ENCODE results near the gene GALNT1. TPM values are rescaled to one million over a fixed set of nuclear protein-coding genes. Genes with fewer than 3 reads are reported as not detected.
"Not testable (repeated sequence)": the region's sequence is repeated elsewhere in the genome, so short reads cannot be mapped to it uniquely, and the experiment has no call there.

Gene GALNT1
- total RNA-seq (10 to 100 TPM; 89.8 to 96.8 TPM), polyA plus RNA-seq (ENCODE audit: insufficient read length in 2 of 2) (10 to 100 TPM; 57.3 to 67.8 TPM)
- long read RNA-seq, donor 1, partial matches to known transcripts, result 5 of 18 reads
- long read RNA-seq, donor 1, other reads (novel, unspliced or antisense), result 10 of 18 reads
- long read RNA-seq, donor 2, partial matches to known transcripts, result 0 of 3 reads
- long read RNA-seq, donor 2, other reads (novel, unspliced or antisense), result 0 of 3 reads
- long read RNA-seq, donor 3, partial matches to known transcripts, result 6 of 16 reads
- long read RNA-seq, donor 3, other reads (novel, unspliced or antisense), result 5 of 16 reads
- long read RNA-seq, donor 4, partial matches to known transcripts, result 19 of 23 reads
- long read RNA-seq, donor 4, other reads (novel, unspliced or antisense), result 0 of 23 reads

DNA sequence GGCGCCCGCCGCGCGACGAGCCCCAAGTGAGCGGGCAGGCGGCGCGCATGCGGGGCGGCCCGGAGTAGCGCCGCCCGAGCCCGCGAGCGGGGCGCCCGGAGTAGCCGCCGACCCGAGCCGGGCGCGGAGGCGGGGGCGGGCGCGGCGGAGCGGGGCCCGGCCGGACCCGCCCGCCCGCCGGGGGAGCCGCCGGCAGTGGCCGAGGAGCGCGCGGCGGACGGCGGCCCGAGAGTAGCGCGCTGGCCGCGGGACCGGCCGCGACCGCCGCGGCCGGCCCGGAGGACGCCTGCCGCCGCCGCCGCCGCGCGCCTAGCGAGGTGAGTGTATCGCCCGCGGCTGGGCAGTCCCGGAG is at the start of gene GALNT1:
Gene GALNT1 (plus strand): TSS at position 195 of the 352 bp plus-strand sequence. CDS start 72,923 bp downstream, outside the sequence.
- no peaks in the 10 kb centered on the region for H3K27me3 ChIP-seq (ENCODE audit: control insufficient read depth, insufficient read depth, low read length)
- no peaks in the 10 kb centered on the region for H3K4me1 ChIP-seq (ENCODE audit: control insufficient read depth, insufficient read depth, low read length)
- WGBS (ENCODE audit: insufficient coverage), result under 1% methylated on average over 41 of the region's 74 CpGs
- H3K27ac ChIP-seq (ENCODE audit: low read depth, low read length), result peak within 1 kb of the TSS; percentile 72
- peak within 1 kb of the TSS; percentile 72 for H3K4me3 ChIP-seq (ENCODE audit: low read depth, low read length)
- no peaks in the 10 kb centered on the region for H3K36me3 ChIP-seq (ENCODE audit: control insufficient read depth, insufficient read depth, low read length)
- no peak for DNase-seq (ENCODE audit: low read depth in 4 of 6, low spot score in 6 of 6)
- peaks cover 1% of the 10 kb centered on the region for H3K9me3 ChIP-seq (ENCODE audit: control insufficient read depth, insufficient read depth, low read length)

DNA sequence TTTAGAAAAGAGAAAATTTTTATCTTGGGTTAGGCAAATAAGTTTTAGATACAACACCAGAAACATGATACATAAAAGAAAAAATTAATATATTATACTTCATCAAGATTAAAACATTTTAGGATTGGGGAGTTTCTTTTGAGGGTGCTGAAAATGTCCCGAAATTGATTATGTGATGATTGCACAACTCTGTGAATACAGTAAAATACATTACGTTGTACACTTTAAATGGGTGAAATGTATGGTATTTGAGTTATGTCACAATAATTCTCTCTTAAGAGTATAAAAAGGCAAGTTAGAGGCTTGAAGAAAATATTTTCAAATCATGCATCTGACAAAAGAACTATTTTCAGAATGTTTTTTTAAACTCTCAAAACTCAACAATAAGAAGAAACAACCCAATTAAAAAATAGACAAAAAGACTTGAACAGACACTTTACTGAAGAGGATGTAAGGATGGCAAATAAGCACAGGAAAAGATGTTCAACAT is 47.6 kb upstream of the GALNT1 start:
- H3K4me3 ChIP-seq (ENCODE audit: low read depth, low read length), result no peak overlapping the region
- H3K9me3 ChIP-seq (ENCODE audit: control insufficient read depth, insufficient read depth, low read length), result peaks cover 5% of the 10 kb centered on the region
- no CpG with 5 or more reads among the region's 2 CpGs for WGBS (ENCODE audit: insufficient coverage)
- no peak for DNase-seq (ENCODE audit: low read depth in 4 of 6, low spot score in 6 of 6)
- no peaks in the 10 kb centered on the region for H3K4me1 ChIP-seq (ENCODE audit: control insufficient read depth, insufficient read depth, low read length)
- no peak overlapping the region for H3K27ac ChIP-seq (ENCODE audit: low read depth, low read length)
- H3K27me3 ChIP-seq (ENCODE audit: control insufficient read depth, insufficient read depth, low read length), result no peaks in the 10 kb centered on the region
- H3K36me3 ChIP-seq (ENCODE audit: control insufficient read depth, insufficient read depth, low read length), result no peaks in the 10 kb centered on the region

DNA sequence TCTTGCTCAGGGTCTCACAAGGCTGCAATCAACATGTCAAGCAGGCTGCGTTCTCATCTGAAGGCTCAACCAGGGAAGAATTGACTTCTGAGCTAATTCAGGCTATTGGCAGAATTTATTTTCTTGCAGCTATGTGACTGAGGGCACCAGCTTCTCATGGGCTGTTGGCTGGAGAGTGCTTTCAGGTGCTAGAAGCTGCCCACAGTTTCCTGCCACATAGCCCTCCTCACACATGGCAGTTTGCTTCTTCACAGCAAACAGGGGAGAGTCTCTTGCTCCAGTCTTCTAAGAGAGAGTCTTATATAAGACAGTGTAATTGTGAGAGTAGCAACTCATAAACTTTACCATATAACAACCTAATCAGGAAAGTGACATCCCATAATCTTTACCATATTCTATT is 46.2 kb upstream of the GALNT1 start:
- Histone ChIP-seq H3K4me3 (ENCODE audit: low read depth, low read length) (no peak overlapping the region), H3K27me3 (ENCODE audit: control insufficient read depth, insufficient read depth, low read length) (no peaks in the 10 kb centered on the region), H3K9me3 (ENCODE audit: control insufficient read depth, insufficient read depth, low read length) (peaks cover 5% of the 10 kb centered on the region), H3K4me1 (ENCODE audit: control insufficient read depth, insufficient read depth, low read length) (no peaks in the 10 kb centered on the region), H3K36me3 (ENCODE audit: control insufficient read depth, insufficient read depth, low read length) (no peaks in the 10 kb centered on the region), H3K27ac (ENCODE audit: low read depth, low read length) (no peak overlapping the region)
- no peak for DNase-seq (ENCODE audit: low read depth in 4 of 6, low spot score in 6 of 6)
- 100% methylated on average over 1 of the region's 1 CpG for WGBS (ENCODE audit: insufficient coverage)

DNA sequence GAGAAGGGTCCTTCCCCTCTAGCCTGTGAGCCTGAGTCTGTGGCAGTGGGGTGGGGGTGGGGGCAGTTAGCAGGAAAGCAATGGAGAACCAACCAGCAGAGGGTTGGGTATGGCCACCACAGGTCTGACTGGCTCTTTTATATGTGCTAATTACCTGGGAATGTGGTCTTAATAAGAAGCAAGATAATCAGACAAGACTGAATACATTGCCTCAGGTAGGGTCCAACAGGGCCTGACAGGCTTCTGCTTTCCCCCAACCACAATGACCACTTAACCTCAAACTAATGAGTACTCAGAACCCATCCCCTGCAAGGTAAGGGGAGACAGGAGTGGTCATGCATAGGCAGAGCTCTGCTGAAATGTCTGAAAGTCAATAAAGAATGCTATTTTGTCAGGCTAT is 39.2 kb upstream of the GALNT1 start:
- no peaks in the 10 kb centered on the region for H3K27me3 ChIP-seq (ENCODE audit: control insufficient read depth, insufficient read depth, low read length)
- DNase-seq (ENCODE audit: low read depth in 4 of 6, low spot score in 6 of 6), result no peak
- no peaks in the 10 kb centered on the region for H3K36me3 ChIP-seq (ENCODE audit: control insufficient read depth, insufficient read depth, low read length)
- no peaks in the 10 kb centered on the region for H3K9me3 ChIP-seq (ENCODE audit: control insufficient read depth, insufficient read depth, low read length)
- H3K4me3 ChIP-seq (ENCODE audit: low read depth, low read length), result no peak overlapping the region
- H3K27ac ChIP-seq (ENCODE audit: low read depth, low read length), result no peak overlapping the region
- H3K4me1 ChIP-seq (ENCODE audit: control insufficient read depth, insufficient read depth, low read length), result no peaks in the 10 kb centered on the region

DNA sequence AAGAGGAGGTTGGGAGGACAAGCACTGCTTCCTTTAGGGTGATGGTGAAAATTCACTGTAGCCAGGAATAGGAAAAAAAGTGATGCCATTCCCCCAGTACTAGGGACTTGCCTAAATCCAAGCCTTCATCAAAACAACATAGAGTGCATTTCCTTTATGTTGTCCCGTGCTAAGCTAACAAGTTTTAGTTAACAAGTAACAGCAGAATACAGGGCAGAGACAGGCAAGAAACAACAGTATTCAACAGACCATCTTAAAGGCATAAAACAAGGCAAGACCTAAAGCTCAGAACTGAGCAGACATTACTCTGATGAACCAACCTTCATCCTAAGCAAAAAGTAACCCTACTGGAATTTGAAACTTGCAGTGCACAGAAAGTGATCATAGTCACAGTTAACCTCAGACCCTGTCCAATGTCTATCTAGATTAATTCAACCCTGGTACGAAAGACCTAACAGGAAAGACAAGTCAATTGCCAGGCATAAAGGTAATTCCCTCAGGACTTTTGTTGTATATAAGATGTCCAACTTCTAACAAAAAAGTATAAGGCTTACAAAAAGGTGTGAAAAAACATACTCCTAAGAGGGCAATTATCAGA is 34.4 kb upstream of the GALNT1 start:
- WGBS (ENCODE audit: insufficient coverage), result no CpG with 5 or more reads among the region's 2 CpGs
- no peak overlapping the region for H3K4me3 ChIP-seq (ENCODE audit: low read depth, low read length)
- no peaks in the 10 kb centered on the region for H3K27me3 ChIP-seq (ENCODE audit: control insufficient read depth, insufficient read depth, low read length)
- no peaks in the 10 kb centered on the region for H3K4me1 ChIP-seq (ENCODE audit: control insufficient read depth, insufficient read depth, low read length)
- no peak for DNase-seq (ENCODE audit: low read depth in 4 of 6, low spot score in 6 of 6)
- H3K27ac ChIP-seq (ENCODE audit: low read depth, low read length), result no peak overlapping the region
- no peaks in the 10 kb centered on the region for H3K9me3 ChIP-seq (ENCODE audit: control insufficient read depth, insufficient read depth, low read length)
- no peaks in the 10 kb centered on the region for H3K36me3 ChIP-seq (ENCODE audit: control insufficient read depth, insufficient read depth, low read length)

DNA sequence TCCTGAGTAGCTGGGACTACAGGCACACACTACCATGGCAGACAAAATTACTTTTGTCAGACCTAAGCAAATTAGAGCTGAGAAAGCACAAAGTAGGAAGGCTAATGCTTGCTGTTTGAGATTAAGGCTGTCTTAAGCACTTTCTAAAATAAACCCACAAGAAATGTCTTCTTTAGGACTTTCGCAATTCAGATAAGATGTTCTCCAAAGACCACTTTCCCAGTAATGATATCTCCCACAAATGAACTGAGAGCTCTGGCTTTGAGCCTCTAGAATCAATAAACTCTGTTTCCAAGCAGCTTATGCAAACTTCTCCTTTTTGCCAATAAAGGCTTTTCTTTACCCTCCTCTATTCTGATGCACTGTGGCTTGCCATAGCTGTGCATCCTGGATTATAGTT is 32.0 kb upstream of the GALNT1 start:
- H3K36me3 ChIP-seq (ENCODE audit: control insufficient read depth, insufficient read depth, low read length), result no peaks in the 10 kb centered on the region
- H3K27me3 ChIP-seq (ENCODE audit: control insufficient read depth, insufficient read depth, low read length), result no peaks in the 10 kb centered on the region
- no peak overlapping the region for H3K4me3 ChIP-seq (ENCODE audit: low read depth, low read length)
- H3K27ac ChIP-seq (ENCODE audit: low read depth, low read length), result no peak overlapping the region
- H3K9me3 ChIP-seq (ENCODE audit: control insufficient read depth, insufficient read depth, low read length), result no peaks in the 10 kb centered on the region
- WGBS (ENCODE audit: insufficient coverage), result 88% methylated on average over 1 of the region's 1 CpG
- DNase-seq (ENCODE audit: low read depth in 4 of 6, low spot score in 6 of 6), result peak in 3 of 6 donors; percentile 1 to 61 (median 1)
- no peaks in the 10 kb centered on the region for H3K4me1 ChIP-seq (ENCODE audit: control insufficient read depth, insufficient read depth, low read length)

DNA sequence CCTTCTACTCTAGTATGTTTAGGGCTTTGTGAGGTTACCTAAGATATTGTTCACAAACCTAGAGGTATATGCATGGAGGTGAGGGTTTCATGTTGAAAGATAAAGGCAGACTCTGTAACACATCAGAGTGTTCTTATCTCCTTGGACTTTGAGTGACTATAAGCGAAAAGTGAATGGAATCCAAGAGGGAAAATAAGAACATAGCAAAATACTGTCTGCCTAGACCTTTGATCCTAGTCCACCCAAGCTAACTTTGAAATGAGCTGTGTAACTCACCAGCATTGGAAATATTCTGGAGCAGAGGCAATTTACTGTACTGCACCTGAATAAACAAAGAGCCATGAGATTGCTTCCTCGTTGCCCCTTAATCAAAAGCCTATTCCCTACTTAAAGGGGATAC is 28.2 kb upstream of the GALNT1 start:
- Histone ChIP-seq H3K9me3 (ENCODE audit: control insufficient read depth, insufficient read depth, low read length) (no peaks in the 10 kb centered on the region), H3K36me3 (ENCODE audit: control insufficient read depth, insufficient read depth, low read length) (no peaks in the 10 kb centered on the region), H3K4me1 (ENCODE audit: control insufficient read depth, insufficient read depth, low read length) (no peaks in the 10 kb centered on the region), H3K27me3 (ENCODE audit: control insufficient read depth, insufficient read depth, low read length) (no peaks in the 10 kb centered on the region), H3K4me3 (ENCODE audit: low read depth, low read length) (no peak overlapping the region), H3K27ac (ENCODE audit: low read depth, low read length) (no peak overlapping the region)
- WGBS (ENCODE audit: insufficient coverage), result no CpG with 5 or more reads among the region's 2 CpGs
- DNase-seq (ENCODE audit: low read depth in 4 of 6, low spot score in 6 of 6), result no peak

DNA sequence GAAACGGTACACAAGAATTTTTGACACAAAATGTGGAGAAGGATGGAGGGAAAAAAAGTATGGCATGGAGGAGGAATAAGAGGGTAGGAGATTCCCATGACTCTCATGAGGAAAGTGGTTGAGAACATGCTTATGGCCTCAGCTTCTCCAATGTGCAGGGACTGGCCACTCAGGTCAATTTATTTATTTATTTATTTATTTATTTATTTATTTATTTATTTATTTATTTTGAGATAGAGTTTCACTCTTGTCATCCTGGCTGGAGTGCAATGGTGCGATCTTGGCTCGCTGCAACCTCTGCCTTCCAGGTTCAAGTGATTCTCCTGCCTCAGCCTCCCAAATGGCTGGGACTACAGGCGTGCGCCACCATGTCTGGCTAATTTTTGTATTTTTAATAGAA is 26.0 kb upstream of the GALNT1 start:
- not testable (repeated sequence) for DNase-seq (ENCODE audit: low read depth in 4 of 6, low spot score in 6 of 6); H3K36me3 ChIP-seq (ENCODE audit: control insufficient read depth, insufficient read depth, low read length); H3K4me1 ChIP-seq (ENCODE audit: control insufficient read depth, insufficient read depth, low read length); H3K4me3 ChIP-seq (ENCODE audit: low read depth, low read length); H3K9me3 ChIP-seq (ENCODE audit: control insufficient read depth, insufficient read depth, low read length); H3K27ac ChIP-seq (ENCODE audit: low read depth, low read length); H3K27me3 ChIP-seq (ENCODE audit: control insufficient read depth, insufficient read depth, low read length)
- WGBS (ENCODE audit: insufficient coverage), result no CpG with 5 or more reads among the region's 5 CpGs

DNA sequence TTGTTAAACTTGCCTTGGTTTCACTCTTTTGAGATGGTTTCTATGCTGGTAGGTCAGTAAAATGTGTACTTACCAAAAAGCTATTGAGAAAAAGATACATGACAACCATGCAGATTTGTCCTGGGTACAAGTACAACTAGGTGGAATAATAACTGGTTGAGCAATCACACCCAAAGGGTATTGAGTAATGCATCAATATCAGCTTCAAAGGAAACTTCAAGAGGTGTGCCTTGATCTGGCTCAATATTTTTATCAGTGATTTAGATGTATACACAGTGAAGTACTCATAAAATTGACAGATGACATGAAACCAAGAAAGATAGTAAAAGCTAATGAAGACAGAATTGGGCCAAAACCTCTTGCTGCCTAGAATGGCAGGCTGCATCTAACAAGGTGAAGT is 21.7 kb upstream of the GALNT1 start:
- no peaks in the 10 kb centered on the region for H3K9me3 ChIP-seq (ENCODE audit: control insufficient read depth, insufficient read depth, low read length)
- no peak for DNase-seq (ENCODE audit: low read depth in 4 of 6, low spot score in 6 of 6)
- H3K4me1 ChIP-seq (ENCODE audit: control insufficient read depth, insufficient read depth, low read length), result no peaks in the 10 kb centered on the region
- H3K27me3 ChIP-seq (ENCODE audit: control insufficient read depth, insufficient read depth, low read length), result no peaks in the 10 kb centered on the region
- no peak overlapping the region for H3K4me3 ChIP-seq (ENCODE audit: low read depth, low read length)
- H3K36me3 ChIP-seq (ENCODE audit: control insufficient read depth, insufficient read depth, low read length), result no peaks in the 10 kb centered on the region
- no peak overlapping the region for H3K27ac ChIP-seq (ENCODE audit: low read depth, low read length)

Measured in spinal cord (tissue), 10 donors.